Activated gamma-delta T cell treated with anti-CD3 and anti-CD28 coated beads, Interleukin-2, amount 50 U/mL, for 16 hours (primary cell): ENCODE data around the gene MRPL1.
"Not testable (repeated sequence)": the region's sequence is repeated elsewhere in the genome, so short reads cannot be mapped to it uniquely, and the experiment has no call there.

Experiments
- DNase-seq: peaks from one replicate; pipeline ENCODE4 v3.0.0-alpha.2; 2020; ENCODE audit warnings: low read depth

Gene MRPL1

GRCh38 chr4:77913348-77913747 is 50.7 kb downstream of the MRPL1 start:
- no peak for DNase-seq

GRCh38 chr4:77917075-77917474 is 54.4 kb downstream of the MRPL1 start:
- DNase-seq = no peak

GRCh38 chr4:77917601-77918000 is 55.0 kb downstream of the MRPL1 start:
- no peak for DNase-seq

- DNase-seq = no peak
These were observed 57.7 kb downstream of the MRPL1 start for GRCh38 chr4:77920371-77920770.

GRCh38 chr4:77921701-77922100 is 59.1 kb downstream of the MRPL1 start:
- no peak for DNase-seq

GRCh38 chr4:77922158-77923094 is 59.8 kb downstream of the MRPL1 start:
- DNase-seq = no peak

GRCh38 chr4:77927991-77928925 is 65.6 kb downstream of the MRPL1 start:
- DNase-seq = no peak

GRCh38 chr4:77930154-77930639 is 67.6 kb downstream of the MRPL1 start:
- no peak for DNase-seq

GRCh38 chr4:77930876-77931275 is 68.2 kb downstream of the MRPL1 start:
- DNase-seq = no peak

- DNase-seq = no peak
These were observed 69.0 kb downstream of the MRPL1 start for GRCh38 chr4:77931452-77932135.

GRCh38 chr4:77938560-77938959 is 75.9 kb downstream of the MRPL1 start:
- no peak for DNase-seq

- not testable (repeated sequence) for DNase-seq
These were observed 83.3 kb downstream of the MRPL1 start for GRCh38 chr4:77945929-77946328.

- DNase-seq = no peak
These were observed 87.6 kb downstream of the MRPL1 start for GRCh38 chr4:77950203-77950602.

GRCh38 chr4:77952457-77952856 is 89.8 kb downstream of the MRPL1 start:
- DNase-seq = no peak

- DNase-seq = no peak
These were observed 92.1 kb downstream of the MRPL1 start for GRCh38 chr4:77954690-77955089.

- DNase-seq = no peak
These were observed 94.3 kb downstream of the MRPL1 start for GRCh38 chr4:77956917-77957316.

GRCh38 chr4:77958897-77959296 is 96.3 kb downstream of the MRPL1 start:
- DNase-seq = no peak

GRCh38 chr4:77959566-77960338 is 97.1 kb downstream of the MRPL1 start:
- DNase-seq = no peak

- no peak for DNase-seq
These were observed 97.7 kb downstream of the MRPL1 start for GRCh38 chr4:77960367-77960766.

GRCh38 chr4:77963004-77963403 is 100.4 kb downstream of the MRPL1 start:
- DNase-seq = no peak

GRCh38 chr4:77973657-77974056 is 111.0 kb downstream of the MRPL1 start:
- DNase-seq = not testable (repeated sequence)
